GM19240 (cell line): ENCODE measurements around the gene LINGO3.

Experiments
- DNase-seq: peaks from one replicate; pipeline ENCODE4 v3.0.0; 2011; ENCODE audit warnings: low spot score; ENCODE audit not compliant: insufficient read length

The LINGO3 gene

DNA sequence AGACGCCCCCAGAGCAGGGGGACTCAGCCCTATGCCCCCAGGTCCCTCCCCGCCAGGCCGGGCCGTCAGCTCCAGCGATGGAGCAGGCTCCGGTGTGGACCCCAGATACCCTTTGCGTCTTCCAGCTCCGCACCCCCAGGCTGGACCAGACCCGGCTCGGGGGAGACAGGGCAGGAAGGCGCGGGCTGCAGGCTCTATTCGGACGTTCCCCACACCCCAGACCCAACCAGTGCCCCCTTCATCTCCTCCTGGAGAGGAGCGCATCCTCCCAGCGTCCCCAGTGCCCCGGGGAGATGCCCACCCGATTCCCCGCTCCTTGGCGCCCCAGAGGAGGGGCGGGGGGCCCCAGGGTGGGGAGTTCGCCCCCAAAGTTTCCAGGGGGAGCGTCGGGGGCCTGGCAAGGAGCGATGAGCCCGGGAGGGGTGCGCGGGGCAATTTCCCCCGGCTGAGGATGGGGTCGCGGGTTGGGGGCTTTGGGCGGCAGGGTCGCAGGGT is 389 bp downstream of the LINGO3 start:
- DNase-seq, result no peak

DNA sequence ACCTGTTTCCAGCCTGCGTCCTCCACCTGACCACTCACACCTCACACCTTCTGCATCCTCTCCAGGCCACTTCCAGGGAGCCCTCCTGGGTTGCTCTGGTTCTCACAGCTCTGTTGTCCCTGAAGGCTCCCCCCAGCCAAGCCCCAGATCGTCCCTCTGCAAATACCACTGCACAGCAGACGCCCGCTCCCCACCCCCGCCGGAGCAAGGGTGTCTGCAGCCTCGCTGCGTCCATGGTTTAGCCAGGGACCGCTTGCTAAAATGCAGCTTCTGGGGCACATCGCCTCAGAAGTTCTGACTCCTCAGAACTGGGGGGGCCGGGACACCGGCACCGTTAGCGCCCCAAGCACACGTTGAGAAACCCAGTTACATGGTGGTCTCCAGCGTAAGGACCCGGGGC is 983 bp downstream of the LINGO3 start:
- DNase-seq, result no peak

DNA sequence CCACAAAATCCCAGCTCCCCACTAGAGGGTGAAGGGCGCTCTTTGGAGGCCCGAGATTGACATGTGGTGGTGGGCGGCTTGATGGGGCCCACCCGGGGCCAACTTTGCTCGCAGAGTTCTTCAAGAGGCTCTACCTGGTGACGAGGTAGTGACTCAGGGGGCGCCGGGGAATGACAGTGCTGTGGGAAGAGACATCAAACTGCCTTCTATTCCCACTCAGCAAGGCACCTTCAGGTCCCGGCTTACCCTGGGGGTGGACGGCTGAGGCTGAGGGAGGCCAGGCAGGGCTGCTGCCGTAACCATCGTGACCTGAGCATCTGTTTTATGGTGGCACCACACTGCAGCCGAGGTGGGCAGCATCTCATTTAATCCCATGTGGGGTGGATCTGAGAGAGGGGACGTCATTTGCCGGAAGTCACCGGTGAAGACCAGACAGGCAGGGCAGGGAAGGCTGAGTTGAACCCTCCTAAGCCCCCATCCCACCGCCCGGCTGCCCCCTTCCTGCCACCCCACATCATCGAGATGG is 1.6 kb downstream of the LINGO3 start:
- DNase-seq, result no peak

DNA sequence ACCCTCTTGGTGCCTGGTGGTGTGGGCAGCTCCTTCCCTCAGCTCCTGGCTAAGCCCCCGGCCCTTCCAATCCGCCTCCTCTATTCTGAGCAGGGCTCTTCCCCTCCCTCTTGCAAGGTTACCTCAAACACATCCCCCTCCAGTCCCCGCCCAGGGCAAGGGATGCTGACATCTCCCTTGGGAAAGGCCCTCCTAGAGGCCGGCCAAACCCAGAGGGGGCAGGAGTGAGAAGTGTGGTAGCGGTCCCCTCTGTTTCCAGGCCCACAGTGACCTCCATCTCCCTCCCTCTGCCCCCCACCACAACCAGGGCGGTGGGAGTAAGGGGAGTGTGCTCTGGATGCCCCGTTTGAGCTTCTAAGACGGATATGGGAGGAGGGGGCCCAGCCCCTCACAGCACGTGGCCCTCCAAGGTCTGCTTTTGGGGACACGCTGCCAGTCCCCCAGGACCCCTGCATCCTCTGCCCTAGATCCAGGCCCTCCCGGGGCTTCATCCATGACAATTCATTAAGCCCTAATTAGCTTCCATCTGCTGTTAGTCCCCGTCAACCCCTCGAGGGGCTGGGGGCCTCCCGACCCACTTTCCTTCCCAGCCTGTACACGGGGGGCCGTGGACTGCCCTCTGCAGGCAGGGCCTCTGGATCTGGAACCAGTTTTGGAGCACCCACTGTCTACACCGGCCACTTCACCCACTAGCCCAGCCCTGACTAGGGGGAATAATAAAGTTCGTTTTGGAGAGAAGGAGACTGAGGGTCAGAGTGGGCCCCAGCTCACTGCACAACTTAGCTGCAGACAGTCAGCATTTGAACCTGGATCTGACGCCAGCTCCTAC is 2.3 kb downstream of the LINGO3 start:
- no peak for DNase-seq

DNA sequence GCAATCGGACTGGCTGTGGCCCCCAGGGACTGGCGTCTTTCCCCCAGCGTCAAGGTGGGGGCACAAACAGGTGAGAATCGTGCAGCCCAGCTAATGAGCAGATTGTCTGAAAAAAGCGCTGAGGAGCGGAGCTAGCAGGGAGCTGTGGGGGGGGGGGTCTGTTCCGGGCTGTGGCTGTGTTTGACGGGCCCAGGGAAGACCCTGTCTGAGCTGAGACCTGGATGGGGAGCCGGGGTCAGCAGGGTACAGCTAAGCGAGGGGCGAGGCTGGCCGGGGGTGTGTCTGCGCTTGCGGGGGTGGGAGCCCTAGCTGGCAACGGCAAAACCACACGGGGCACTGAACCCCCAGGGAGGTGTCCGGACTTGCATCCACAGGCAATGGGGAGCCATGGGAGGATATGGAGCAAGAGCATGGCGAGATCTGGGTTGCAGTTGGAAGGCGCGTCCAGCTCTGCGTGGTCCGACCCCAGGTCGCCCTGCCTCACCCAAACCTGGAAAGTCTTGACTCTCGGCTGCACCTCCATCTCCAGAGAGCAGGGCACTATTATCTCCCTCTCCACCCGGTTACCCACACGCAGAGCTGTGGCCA is 4.6 kb downstream of the LINGO3 start:
- no peak for DNase-seq

DNA sequence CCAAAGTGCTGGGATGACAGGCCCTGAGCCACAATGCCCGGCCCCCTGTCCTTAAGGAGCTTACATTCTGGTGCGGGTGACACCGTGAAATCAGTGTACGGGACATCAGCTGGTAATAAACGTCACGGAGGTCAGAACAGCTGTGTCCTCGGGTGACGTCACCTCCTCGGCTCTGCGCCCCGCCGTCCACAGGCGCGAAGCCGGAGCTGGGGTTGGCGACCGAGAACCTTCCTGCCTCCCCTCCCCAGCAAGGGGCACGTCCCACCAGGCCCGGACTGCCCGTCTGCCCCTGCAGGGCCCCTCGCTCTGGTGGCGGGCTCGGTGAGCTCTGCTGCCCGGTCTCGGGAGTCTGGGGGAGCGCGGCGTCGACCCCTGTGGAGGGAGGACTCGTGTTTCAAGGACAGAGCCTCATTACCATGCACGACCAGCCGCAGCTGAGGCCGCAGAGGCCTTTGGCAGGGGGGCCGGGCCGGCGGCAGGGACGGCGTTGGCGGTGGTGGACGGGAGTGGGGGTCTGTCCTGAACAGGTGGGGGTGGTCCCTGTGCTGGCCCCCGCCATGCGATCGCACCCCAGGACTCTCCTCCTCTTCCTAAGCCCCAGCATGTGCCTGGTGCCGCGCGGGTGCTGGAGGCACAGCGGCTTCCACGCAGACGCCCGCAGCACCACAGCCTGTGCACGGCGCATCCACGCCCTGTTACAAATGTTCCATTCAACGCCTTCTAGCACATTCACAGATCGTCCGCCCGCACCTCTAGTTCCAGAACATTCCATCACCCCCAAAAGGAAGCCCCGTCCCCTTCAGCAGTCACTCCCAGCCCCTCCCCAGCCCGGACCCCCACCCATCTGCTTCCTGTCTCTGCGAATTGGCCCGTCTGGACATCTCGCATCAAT is 5.4 kb downstream of the LINGO3 start:
- no peak for DNase-seq

DNA sequence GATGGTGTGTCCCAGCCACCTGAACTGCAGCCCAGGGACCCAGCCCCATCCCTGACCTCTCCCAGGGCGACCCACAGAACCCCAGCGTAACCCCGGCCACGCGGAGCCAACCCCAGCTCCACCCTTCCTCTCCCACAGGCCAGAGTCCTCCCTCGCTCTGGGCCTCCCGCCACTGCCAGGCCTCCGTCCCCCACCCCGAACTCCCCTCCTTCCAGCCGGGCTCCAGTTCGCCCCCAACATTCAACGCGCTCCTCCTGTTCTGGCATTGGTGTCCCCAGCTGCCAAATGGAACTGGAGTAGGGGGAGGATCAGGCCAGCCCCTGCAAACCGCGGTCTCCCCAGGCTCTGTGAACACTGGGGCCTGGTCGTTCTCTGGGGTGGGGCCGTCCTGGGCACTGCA is 7.4 kb downstream of the LINGO3 start:
- DNase-seq, result no peak

DNA sequence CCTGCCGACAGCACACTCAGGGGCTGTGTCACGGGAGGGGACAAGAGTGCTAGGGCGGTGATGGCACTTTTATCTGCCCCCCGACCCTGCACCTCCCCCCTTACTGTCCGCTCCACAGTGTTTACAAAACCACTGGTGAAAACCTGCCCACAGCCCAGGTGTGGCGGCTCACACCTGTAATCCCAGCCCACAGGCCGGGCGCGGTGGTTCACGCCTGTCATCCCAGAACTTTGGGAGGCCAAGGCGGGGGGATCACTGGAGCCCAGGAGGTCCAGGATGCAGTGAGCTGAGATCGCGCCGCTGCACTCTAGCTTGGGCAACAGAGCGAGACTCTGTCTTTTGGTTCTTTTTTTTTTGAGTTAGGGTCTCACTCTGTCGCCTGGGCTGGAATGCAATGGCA is 11.8 kb downstream of the LINGO3 start:
- no peak for DNase-seq

DNA sequence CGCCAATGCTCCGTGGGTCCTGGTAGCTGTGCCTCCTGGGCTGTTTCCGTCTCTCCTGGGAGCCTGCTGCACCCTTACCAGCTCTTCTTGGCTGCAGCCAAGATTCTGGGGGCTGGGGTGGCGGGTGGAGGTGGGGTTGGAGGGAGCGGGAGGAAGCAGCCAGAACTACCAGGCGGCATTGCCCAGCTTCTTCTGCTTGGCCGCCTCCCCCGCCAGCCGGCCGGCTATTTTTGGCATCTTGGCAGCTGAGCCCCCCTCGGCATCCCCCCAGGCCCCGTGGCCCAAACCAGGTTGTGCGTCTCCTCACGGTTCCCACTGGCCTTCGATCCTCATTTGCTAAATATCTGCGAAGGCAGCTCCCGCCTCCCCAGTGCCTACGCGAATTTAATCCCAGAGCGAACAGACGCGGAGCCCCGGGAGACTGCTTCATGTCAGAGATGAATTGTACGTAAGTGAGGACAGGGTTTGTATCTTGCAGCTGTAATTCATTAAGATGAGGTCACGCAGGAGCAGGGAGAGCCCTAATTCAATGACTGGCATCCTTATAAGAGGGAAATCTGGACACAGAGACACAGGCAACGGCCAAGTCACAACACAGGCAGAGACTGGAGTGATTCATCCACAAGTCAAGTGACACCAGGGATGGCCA is 13.1 kb downstream of the LINGO3 start:
- DNase-seq, result no peak

DNA sequence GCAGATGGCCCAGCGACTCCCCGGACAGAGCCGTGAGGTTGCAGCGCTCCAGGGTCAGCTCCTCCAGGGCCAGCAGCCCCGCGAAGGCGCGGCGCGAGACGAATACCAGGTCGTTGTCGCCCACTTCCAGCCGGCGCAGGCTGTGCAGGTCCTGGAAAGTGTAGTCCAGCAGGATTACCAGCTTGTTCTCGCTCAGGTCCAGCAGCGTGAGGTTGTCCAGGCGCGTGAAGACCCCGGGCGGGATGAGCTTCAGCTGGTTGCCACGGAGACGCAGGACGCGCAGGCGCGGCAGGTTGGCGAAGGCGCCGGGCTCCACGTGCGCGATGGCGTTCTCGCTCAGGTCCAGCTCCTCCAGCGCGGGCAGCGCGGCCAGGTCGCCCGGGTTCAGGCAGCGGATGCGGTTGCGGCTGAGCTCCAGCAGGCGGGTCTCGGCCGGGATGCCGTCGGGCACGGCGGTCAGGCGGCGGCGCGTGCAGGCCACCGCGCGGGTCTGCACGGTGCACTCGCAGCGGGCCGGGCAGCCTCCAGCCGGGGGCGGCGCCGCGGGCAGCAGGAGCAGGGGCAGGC is 16.7 kb downstream of the LINGO3 start:
- no peak for DNase-seq

DNA sequence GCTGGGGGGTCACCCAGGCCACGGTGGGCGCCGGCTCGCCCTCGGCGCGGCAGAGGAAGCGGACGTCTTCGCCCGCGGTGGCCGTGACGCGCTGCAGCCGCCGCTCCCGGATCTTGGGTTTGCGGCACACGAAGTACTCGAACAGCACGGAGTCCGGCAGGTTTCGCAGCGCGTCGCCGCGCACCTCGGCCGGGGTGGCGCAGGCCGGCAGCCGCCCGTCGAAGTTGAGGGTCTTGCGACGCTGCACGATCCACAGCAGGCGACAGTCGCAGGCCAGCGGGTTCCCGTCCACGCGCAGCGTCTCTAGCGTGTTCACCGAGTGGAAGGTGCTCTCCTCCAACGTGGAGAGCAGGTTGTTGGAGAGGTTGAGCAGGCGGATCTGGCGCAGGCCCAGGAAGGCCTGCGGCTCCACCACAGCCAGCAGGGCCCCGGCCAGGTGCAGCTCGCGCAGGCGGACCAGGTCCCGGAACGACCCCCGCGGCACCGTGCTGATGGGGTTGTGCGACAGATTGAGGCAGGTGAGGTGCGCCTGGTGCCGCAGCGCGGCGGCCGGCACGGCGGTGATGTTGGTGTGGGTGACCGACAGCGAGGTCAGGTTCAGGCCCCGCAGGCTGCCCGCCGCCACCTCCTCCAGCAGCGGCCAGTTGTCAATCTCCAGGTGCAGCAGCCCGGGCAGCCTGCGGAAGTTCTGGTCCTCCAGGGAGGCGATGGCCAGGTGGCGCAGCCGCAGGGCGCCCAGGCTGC is 17.3 kb downstream of the LINGO3 start:
- DNase-seq, result no peak

DNA sequence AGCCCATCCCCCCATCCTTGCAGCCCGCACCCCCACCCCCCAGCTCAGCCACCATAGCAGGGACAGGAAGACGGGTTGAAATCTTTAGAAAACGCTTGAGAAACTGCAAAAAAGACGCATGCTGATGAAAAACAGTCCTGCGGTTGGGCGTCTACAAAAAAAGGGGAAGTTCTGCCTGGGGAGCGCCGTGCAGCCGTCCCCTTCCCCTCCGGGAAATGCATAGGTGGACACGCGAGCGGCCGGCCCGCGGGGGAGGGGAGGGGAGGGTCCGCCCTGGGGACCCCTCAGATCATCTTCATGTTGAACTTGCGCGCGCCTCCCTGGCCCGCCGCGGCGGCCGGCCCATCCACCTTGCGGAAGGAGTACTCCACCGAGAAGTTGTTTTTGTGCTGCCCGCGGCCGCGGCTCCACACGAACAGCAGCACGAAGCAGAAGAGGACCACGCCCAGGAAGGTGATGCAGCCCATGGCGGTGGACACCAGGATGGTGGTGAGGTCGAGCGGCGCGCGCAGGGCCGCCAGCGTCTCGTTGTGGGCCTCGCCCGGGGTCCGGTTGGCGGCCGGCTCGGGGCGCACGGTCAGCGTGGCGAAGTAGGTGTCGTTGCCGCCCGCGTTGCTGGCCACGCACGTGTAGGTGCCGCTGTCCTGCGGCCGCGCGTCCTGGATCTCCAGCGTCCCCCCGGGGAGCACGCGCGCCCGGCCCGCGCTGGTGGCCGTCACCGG is 18.1 kb downstream of the LINGO3 start:
- peak; percentile 87 for DNase-seq

DNA sequence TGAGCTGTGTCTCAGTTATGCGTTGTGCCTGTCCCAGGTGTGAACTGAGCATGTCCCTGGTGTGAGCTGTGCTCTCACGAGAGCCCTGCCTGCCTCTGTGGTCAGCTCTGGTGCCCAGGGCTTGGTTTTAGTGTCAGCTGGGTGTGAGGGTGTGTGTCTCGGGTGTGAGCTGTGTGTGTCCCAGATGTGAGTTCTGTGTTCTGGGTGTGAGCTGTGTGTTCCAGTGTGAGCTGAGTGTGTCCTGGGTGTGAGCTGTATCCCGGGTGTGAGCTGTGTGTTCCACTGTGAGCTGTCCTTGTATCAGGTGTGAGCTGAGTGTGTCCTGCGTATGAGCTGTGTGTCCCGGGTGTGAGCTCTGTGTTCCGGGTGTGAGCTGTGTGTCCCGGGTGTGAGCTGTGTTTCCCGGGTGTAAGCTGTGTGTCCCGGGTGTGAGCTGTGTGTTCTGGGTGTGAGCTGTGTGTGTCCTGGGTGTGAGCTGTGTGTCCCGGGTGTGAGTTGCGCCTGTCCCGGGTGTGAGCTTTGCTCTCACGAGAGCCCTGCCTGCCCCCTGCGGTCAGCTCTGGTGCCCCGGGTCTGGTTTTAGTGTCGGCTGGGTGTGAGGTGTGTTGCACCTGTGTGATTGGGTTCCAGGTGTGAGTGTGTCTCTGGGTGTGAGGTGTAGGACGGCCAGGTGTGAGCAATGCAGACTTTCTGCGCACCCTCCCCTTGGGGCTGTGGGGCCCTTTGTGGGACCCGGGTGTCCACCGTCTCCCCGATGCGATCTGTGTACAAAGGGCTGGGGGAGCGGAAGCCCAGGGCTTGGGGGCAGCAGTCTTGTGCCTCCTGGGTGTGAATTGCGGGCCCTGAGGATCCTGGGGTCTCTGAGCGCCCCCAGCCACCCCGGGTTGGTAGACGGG is 18.9 kb downstream of the LINGO3 start:
- DNase-seq, result no peak

DNA sequence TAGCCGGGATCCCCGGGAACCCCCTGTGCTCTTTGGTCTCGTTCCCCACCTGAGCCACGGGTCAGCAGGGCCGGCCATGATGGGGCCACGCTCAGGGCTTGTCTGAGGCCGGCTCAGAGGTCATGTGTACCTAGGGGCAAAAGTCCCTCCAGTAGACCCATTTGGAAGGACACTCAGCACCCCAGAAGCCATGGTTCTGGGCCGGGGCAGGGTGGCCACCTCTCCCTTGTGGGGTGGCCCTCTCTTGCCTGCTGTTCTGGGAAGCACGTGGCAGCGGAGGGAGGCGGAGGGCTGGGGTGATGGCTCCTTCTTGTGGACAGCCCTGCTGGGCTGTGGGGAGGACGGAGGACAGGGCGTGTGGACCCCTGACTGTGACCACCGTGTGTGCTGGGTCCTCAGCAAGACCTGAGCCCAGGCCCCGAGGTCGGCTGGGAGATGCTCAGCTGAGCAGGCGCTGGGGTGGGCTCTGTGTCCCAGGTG is 19.6 kb downstream of the LINGO3 start:
- no peak for DNase-seq

DNA sequence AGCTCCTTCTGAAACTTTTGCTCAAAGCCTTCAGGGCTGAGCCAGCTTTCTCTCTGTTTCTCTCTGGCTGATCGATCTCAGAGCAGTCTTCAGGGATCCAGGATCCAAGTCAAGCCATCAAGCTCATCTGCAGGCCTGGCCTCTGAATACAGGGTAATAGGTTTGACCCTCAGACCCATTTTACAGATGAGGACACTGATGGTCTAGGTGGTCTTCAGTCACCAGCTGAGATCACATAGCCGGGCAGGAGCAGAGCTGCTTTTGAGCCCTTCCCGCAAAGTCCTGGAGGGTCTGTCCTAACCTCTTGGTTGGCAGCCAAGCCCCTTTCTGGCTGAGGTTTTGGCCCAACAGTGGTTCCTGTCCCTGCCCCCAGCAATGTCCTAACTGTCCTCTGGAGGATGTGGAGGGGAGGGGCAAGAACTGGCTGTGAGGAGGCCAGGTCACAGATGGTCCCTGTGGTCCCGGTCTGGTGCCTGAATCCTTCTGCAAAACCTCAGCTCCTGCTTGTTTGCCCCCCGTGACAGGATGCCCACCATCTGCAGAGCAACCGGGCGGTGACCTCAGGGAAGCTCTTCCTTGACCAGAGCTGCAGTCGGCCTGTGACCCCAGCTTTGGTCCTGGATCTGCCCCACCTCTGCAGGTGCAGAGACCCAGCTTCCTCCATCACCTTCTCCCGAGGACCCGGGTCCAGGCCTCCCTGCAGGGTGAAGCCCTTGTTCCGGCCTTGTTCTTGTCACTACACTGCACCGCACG is 20.2 kb downstream of the LINGO3 start:
- no peak for DNase-seq

DNA sequence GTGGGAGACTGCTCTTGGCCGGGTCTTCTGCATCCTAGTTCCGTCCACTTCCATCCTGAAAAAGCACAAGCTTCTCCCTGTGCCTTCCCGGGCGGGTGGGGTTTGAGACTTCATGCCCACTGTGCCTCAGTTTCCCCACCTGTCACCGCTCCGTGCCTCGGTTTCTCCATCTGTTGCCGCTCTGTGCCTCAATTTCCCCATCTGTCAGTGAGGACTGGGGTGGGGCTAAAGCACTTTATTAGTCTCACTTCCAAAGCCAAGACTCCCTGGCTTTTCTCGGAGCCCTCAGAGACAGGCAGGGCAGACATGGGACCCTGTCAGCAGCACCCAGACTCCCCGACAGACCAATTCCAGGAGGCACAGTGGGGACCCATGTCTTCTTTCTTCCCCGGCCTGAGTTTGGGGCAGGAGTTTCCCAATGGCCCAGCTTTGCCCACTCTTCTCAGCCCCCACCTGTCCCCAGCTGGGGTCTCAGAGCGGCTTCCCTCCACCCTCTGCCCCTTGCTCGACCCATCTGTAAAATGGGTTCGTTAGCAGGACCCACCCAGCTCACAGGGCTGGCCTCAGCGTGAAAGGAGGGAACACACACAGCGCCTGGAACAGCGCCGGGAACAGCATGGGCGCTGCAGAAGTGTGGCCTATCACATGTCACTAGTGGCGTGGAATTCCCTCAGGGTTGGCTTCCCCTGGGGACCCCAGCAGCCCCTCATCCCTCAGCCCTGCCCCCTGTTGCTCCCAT is 21.4 kb downstream of the LINGO3 start:
- DNase-seq, result no peak
